Measurements from ENCODE around the gene HAUS7.

Gene HAUS7

GRCh38 chrX:153475751-153476281, 5.4 kb upstream of the HAUS7 start:
- DNase-seq, result no peak

DNA sequence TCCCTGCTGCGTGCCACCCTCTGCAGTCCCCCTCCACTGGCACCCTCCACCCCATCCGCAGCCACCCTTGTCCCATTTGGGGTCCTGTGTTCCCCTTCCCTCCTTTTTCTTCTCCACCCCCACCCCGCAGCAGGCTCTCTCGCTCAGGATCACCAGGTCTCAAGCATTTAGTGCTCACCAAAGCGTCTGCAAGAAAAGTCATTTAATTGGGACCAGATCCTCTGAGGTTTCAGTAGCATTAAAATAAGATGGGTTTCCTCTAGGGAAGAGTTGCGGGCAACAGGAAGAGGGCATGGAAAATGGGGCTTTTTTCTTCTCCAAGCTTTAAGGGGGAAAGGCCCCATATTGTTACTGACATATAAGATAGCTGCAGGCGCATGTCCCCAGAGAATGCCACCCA, 4.9 kb upstream of the HAUS7 start:
- DNase-seq, result no peak

GRCh38 chrX:153474718-153475117, 4.3 kb upstream of the HAUS7 start:
- no peak for DNase-seq

GRCh38 chrX:153474266-153474665, 3.9 kb upstream of the HAUS7 start:
- no peak for DNase-seq

DNA sequence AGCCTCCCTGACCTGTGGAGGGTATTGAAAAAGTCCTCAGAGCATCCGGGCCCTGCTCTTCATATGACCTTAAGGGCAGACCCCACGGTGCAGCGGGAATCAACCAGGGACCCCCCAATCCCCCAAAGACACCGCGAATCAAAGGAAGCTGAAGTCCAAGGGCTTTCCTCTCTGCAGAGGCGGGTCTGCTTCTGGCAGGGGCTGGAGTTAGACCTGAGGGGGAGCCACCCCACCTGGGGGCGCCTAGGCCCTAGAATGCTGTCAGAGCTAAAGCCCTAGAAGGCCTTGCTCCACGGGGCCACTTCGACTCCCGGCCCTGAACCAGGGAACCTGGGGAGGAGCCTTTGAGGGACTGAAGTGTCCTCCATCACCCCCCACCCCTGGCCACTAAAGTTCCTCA, 2.8 kb upstream of the HAUS7 start:
- no peak for DNase-seq

DNA sequence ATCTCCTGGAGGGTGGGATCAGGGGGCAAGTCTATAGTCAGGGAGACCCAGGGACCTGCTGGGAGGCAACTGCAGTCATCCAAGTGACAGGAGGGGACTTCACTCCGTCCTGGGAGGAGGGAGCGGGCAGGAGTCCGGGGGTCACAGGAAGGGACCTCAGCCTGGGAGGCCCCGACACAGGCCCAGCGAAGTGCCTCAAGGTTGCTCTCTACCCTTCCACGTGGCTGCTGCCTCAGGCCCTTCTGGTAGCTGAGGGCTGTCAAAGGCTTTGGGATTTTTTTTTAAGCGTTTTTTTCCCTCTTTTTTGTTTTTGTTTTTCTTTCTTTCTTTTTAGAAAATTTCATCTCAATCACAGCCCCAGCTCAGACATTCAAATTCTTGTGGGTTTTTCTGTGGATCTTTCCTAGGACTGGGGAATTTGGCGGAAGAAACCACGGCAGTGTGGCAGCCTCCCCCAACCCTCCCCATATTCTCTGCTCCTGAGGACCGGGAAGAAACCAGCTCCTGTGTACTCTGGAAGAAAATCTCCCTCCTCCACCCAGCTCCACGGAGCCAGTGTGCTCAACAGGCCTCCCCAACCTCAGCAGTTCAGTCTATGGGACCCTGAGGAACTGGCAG, 1.4 kb upstream of the HAUS7 start:
- no peak for DNase-seq

GRCh38 chrX:153469811-153470410, 465 bp downstream of the HAUS7 start:
- no peak for DNase-seq

- no peak for DNase-seq
These were observed 2.3 kb downstream of the HAUS7 start for GRCh38 chrX:153468008-153468580.

DNA sequence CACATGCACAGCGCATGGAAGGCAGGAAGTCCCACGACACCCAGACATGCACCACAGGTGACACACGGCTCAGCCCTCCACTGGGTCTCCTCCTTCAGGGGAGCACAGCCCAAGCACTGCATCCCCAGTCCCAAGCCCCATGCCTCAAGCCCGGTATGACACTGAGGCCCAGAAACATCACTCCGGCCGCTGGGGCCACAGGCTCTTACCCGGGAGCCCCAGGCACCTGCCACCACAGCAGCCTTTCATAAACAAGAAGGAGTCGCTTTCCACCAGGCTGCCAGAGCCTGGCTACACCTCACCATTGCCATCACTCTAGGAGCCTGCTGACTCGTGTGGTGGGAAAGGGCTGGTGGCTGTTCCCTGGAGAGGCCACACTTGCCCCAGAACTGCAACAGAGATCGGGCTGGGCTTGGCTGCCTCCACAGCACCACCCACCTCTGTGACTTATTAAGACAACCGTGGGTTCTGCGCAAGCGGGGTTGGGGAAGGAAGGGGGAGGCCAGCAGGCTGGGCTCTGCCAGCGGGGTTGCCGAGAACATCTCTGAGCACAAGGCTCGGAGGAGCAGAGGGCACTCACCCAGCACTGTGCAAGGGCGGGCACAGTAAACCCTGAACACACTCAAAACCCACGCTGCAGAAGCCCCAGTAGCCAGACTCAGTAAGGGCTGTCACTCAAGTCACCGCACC, 4.5 kb downstream of the HAUS7 start:
- no peak for DNase-seq

DNA sequence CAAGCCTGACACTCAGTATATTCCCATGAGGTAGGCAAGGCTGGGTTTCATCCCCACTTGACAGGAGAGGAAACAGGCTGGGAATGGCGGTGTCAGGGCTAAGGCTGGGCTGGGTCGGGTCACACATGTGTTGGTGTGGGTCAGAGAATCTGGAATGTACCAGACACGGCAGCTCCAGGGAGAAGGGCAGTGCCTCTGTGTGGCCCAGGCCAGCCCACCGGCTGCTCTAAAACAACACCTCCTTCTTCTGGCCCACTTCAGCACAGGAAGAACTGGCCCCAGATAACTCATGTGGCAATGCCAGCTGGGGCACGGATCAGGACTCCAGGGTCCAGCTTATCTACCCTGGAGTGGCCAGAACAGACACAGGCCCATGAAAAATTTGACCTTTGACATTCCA, 6.3 kb downstream of the HAUS7 start:
- no peak for DNase-seq

DNA sequence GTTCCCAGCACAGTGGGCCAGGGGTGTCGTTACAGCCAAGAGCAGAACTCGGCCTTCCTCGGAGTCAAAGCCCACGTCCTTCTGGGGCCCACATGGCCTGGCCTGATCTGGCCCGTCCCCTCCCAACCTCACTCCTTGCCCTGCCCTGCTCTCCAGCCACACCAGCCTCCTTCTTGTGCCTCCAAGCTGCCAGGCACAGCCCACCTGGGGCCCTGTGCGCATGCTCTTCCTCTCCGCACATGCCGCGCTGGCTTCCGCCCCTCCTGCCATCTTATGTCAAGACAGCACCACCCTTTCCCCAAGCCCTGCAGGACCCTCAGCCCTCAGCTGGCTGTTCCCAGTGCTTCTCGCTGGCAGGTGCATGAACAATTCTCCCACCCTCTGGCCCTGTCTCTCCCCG, 6.8 kb downstream of the HAUS7 start:
- no peak for DNase-seq

DNA sequence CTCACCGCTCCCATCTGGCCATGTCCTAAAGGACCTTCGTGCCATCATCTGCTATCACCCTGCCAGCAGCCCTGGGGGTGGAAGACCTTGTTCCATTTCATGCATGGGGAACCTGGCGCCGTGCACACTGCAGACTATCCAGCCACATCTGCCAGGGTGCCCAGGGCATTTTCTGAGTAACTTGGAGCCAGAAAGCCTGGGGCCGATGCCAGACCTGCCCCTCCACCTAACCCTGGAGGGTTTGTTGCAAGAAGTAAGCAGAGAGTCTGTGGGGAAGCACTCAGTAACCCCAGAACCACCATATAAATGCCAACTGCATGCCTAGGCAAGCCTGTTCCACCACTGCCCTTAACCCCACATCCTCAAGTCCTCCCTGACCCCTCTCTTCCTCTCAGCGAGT, 7.3 kb downstream of the HAUS7 start:
- DNase-seq, result no peak

- DNase-seq, result no peak
These were observed 8.1 kb downstream of the HAUS7 start for GRCh38 chrX:153462291-153462690.

DNA sequence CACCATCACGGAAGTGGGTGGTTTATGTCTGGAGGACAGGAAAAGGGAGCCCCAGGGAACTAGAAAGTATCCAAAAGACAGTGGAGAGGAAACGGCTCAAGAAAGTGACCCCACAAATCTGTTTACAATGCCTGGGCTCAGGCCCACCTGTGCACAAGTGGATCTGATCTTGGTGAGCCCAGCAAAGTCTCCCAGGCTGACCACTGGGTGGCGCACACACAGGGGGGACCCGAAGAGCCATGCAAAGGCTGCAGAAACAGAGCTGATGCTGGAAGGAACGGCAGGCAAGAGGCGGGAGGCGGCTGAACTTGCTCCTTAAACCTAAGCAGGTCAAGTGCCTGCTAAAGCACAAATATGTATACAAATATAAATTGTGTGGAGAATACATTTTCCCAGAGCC, 9.6 kb downstream of the HAUS7 start:
- DNase-seq, result no peak

GRCh38 chrX:153459986-153460385, 10.4 kb downstream of the HAUS7 start:
- DNase-seq, result no peak

DNA sequence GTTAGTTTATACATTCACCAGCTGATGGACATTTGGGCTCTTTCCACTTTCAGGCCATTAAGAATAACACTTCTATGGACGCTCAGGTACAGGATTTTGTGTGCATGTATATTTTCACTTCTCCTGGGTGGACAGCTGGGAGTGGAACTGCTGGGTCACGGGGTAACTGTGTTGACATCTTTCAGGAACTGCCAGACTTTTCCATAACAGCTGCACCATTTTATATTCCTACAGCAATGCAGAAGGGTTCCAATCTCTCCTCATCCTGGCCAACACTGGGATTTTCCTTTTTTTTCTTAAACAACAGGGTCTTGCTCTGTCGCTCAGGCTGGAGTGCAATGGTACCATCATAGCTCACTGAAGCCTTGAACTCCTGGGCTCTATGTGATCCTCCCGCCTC, 11.9 kb downstream of the HAUS7 start:
- no peak for DNase-seq

DNA sequence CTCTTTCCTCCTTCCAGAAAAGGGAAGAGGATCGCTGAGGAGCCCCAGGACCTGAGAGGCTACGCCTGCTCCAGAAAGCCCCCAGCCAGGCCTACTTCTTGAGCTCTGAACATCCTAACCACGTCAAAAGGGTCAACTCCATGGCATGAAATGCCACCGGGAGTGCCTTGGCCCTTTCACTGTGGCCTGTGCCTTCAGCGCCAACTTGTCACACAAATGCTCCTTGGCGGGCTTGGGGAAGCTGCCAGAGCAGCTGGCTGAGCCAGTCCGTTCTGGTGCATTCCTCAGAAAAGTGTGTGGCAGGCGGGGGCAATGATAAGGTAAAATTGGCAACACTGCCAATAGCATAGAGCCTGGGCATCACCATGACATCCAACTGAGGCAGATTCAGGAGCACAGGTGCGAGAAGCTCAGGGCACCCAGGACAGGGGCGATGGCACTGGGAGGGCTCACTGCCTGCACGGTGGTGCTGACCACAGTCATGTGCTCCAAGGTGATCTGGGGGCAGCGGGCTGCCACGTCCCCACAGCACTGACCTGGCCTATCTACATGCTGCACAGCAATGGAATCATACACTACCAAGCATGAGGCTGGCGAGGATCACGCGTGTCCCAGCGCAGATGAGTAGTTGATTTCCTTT, 12.4 kb downstream of the HAUS7 start:
- DNase-seq, result no peak

GRCh38 chrX:153457136-153457825, 13.1 kb downstream of the HAUS7 start:
- DNase-seq, result no peak

DNA sequence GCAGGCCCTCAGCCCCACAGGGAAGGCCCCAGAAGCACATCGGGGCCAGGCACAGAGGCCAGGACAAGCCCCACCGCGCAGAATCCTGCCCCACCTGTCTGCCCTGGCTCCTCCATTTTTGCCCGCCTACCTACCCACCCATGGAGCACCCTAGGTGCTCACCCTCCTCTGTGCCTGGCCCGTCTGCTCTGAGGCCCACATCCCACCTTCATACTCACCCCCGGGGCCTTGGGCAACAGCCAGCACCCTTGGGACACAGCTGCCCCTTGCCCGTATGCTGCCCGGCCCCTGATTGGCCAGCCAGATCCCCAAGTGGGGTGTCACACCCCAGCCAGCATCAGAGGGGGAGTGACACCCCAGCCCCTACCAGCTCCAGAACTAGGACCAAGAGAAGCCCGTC, 13.7 kb downstream of the HAUS7 start:
- DNase-seq, result no peak

DNA sequence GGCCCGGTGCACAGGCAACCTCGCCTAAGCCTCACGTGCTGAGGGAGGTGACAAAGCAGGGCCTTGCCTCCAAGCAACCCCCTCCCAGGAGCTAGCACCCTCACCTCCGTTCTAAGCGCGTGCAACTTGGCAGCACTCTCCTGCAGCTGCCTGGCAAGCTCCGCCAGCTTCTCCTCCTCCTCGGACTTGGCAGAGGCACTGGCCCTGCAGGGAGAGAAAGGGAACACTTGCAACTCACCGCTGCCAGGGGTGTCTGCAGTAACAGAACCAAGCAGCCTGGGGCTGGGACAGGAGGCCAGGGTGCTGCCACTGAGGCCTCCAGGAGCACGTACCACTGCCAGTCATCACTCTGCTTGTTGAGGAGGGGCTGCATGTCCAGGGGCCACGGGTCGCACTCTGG, 14.2 kb downstream of the HAUS7 start:
- no peak for DNase-seq

DNA sequence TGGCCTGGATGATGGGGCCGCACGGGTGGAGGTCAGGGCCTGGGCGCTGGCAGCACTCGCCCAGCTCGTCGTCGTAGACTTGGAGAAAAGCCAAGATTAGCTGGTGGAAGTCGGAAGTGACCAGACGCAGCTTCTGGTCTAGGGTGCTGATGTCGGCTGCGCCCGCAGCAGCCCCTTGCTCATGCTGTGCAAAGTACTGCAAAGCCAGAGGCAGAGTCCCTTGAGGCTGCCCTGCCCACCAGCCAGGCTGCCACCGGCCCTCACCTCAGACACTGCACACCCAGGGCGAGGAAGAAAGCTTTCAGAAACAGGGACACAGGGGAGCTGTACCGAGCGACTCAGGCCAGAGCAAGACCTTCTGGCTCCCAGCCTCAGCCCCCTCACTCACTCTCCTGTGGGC, 14.8 kb downstream of the HAUS7 start:
- DNase-seq, result no peak

DNA sequence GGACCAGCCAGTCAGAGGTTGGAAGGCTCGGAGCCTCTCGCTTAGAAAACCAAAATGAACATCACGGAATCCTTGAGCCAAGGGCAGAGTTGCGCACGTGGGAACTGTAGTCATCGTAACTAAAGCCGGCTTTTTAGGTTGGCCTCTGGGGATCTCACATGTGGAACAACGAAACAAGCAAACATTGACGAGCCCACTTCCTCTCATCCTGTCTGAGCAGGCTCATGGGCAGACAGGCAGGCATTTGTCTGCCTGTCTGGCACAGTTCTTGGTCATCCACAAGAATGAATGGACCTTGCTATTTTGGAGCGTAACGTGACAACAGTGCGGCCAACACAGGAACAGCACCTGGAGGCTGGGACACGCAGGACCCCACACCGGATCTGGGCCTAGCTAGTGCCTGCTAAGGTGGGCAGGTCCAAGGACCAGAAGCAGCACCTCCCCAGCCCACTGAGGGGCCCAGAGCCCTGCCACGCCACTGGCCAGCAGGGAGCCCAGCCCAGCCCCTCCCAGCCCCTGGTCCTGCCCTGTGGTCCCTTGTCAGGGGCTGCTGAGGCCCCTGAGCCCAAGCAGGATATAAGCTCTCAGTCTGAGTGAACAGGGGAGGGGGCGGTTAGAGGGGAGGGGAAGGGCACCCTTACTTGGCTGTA, 15.3 kb downstream of the HAUS7 start:
- DNase-seq, result no peak

DNA sequence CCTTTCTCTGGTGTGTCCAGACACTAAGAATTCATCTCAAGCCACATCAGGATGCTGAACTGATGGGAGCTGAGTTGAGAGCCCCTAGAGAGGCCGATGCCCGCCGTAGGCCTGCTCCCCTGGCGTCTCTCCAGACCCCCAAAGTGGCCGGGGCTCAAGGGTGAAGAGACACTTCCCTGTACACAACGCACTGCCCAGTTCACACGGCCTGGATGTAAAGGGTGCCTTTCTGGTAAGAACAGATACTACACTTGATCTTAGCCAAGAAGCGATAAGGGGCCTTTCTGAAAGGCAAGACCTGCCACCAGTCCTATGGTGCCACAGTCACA, 19.5 kb downstream of the HAUS7 start:
- no peak for DNase-seq
